ENCODE results near the gene TMEM92.

GRCh38 chr17:50260501-50260911 is 13.8 kb upstream of the TMEM92 start:
- no peak for TF ChIP-seq CTCF (conservative IDR thresholded peaks at IDR 0.05; ENCODE audit: low read length)
- TF ChIP-seq EZH2phosphoT487 (IDR thresholded peaks at IDR 0.05; ENCODE audit: borderline replicate concordance): no peak

All from Loucy (cell line).